K562 (cell line): ENCODE results near the gene PACSIN1. TPM values are rescaled to one million over a fixed set of nuclear protein-coding genes. Genes with fewer than 3 reads are reported as not detected.

ENCODE experiments used
- ARID1B ChIP-seq: fragments of 450-650 bp; IDR thresholded peaks from 2 replicates; pipeline ENCODE4 v1.6.1; 2016; ENCODE audit warnings: antibody characterized with exemption, mild to moderate bottlenecking, inconsistent platforms
- BHLHE40 ChIP-seq: IDR thresholded peaks from 2 replicates; pipeline ENCODE4 v1.6.1; 2011; ENCODE audit warnings: low read length, improper control_type of control experiment
- CHD2 ChIP-seq: IDR thresholded peaks from 2 replicates; pipeline ENCODE4 v1.6.1; 2011; ENCODE audit warnings: low read depth, low read length
- FUS ChIP-seq: fragments of 200-400 bp; formaldehyde crosslinking; optimal IDR thresholded peaks from 2 replicates; pipeline ENCODE3; 2017; ENCODE audit warnings: low read depth, low read length
- GABPB2 ChIP-seq: fragments of 250-450 bp; sonication (Bioruptor Pico); conservative IDR thresholded peaks from 2 replicates; pipeline ENCODE4 v1.5.1; 2021; ENCODE audit warnings: mild to moderate bottlenecking
- HOXB6 ChIP-seq: fragments of 250-450 bp; sonication (Bioruptor Pico); IDR thresholded peaks from 2 replicates; pipeline ENCODE4 v1.5.1; 2022; ENCODE audit warnings: mild to moderate bottlenecking, borderline replicate concordance
- PML ChIP-seq: IDR thresholded peaks from 2 replicates; pipeline ENCODE4 v1.6.1; 2012; ENCODE audit warnings: low read length, inconsistent platforms
- RFX1 ChIP-seq: fragments of 450-650 bp; IDR thresholded peaks from 2 replicates; pipeline ENCODE4 v1.6.1; 2016; ENCODE audit warnings: mild to moderate bottlenecking, moderate library complexity
- RFX7 ChIP-seq: fragments of 250-450 bp; sonication (Bioruptor Pico); IDR thresholded peaks from 2 replicates; pipeline ENCODE4 v1.5.1; 2021; ENCODE audit warnings: mild to moderate bottlenecking
- RUNX1 ChIP-seq: sonication (generic); IDR thresholded peaks from 2 replicates; pipeline ENCODE4 v1.6.1; 2016; ENCODE audit warnings: antibody characterized with exemption, low read depth
- ZFP36 ChIP-seq: fragments of 150-350 bp; IDR thresholded peaks from 2 replicates; pipeline ENCODE4 v1.6.1; 2018; ENCODE audit warnings: low read length, low read depth; ENCODE audit not compliant: partially characterized antibody
- ZNF133 ChIP-seq: fragments of 250-450 bp; sonication (Bioruptor Pico); IDR thresholded peaks from 2 replicates; pipeline ENCODE4 v1.4.0; 2020; ENCODE audit warnings: mild to moderate bottlenecking
- ZNF764 ChIP-seq: fragments of 250-450 bp; sonication (Bioruptor Pico); IDR thresholded peaks from 2 replicates; pipeline ENCODE4 v1.4.0; 2020; ENCODE audit warnings: low read depth, mild to moderate bottlenecking, moderate library complexity
- polyA plus RNA-seq, 8 experiments: library from polyadenylated mRNA; depleted of rRNA in 4 of 8; stranded (reverse) in 5 of 8; unstranded in 3 of 8; fragments of >200 nt; fragmentation: Nextera tagmentation in 2 of 8; fragmentation: Illumina TruSeq in 1 of 8; extraction: Ambion mirVana in 2 of 8; extraction: Trizol in 1 of 8; gene quantifications; 2 replicates each; pipeline versions ENCODE4 v1.2.1 to v1.2.3, GENCODE V29; 2011 to 2014; ENCODE audit warnings: inconsistent platforms in 1 of 8, missing spikeins in 1 of 8
- total RNA-seq, 7 experiments: library from RNA; depleted of rRNA in 6 of 7; stranded (reverse); fragments of >200 nt in 6 of 7; fragmentation: Illumina TruSeq in 2 of 7; extraction: Trizol in 2 of 7; gene quantifications; 2 replicates each; pipeline versions ENCODE4 v1.2.1 to v1.2.3, GENCODE V29; 2011 to 2021; ENCODE audit warnings: low replicate concordance in 1 of 7
- TF ChIP-seq, protein P1 (sequence below): sonication (generic); formaldehyde crosslinking; IDR thresholded peaks from 2 replicates; pipeline ENCODE4 v1.8.0; 2022; ENCODE audit warnings: mild to moderate bottlenecking, missing genetic modification reagents
- TF ChIP-seq, protein P2 (sequence below): fragments of 200-800 bp; sonication (Bioruptor generic); IDR thresholded peaks from 2 replicates; pipeline ENCODE4 v1.6.1; 2017; ENCODE audit warnings: missing genetic modification characterization, missing compliant biosample characterization
- TF ChIP-seq, protein P3 (sequence below): fragments of 450-650 bp; IDR thresholded peaks from 2 replicates; pipeline ENCODE4 v1.6.1; 2017; ENCODE audit warnings: antibody characterized with exemption
- TF ChIP-seq, protein P4 (sequence below): fragments of 450-650 bp; IDR thresholded peaks from 2 replicates; pipeline ENCODE4 v1.6.1; 2018; ENCODE audit not compliant: partially characterized antibody

PACSIN1 gene
- total and polyA plus RNA-seq, 9 of the 15 experiments (the other 6 are each of a cell fraction or from before 2014, with no cell fraction given): 0.01 to 1.7 (median 0.45) TPM

DNA sequence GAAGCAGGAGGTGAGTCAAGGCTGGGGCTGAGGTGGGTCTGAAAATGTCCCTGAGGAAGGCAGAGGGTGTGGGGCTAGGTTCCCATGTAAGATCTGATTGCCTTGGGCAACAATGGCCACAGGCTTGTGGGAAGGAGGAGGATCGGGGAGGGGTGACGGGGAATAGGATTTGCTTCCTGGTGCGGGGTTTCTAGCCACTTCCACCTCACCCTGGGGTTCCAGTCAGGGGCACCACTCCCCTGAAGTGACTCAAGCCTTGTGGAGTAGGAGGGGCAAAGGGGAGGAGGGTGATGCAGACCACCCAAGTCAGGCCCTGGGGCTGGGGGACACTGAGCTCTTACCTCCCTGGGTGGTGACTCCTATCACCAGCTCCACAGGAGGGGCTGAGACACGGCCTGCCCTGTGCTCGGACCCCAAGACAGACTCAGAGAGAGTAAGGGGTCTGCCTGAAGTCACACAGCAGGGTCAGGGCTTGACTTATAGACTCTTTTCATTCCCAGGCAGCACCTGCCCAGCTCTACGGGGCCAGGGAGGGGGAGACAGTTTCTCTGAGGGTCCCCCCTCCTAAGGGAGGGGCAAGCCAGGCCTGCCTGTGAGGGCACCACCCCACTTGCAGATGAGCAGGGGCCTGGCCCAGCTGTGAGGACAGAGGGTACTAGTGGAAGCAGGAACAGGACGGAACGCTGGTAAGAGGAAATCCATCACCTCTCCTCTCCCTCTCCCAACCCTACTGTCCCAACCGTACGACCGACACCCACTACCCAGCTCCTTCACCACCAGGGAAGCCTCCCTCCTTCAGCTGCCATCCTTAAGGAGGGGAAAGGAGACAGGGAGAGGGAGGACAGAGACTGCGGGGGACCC lies 102.7 kb downstream of the PACSIN1 start (continued):
- TF ChIP-seq, protein P1, sequence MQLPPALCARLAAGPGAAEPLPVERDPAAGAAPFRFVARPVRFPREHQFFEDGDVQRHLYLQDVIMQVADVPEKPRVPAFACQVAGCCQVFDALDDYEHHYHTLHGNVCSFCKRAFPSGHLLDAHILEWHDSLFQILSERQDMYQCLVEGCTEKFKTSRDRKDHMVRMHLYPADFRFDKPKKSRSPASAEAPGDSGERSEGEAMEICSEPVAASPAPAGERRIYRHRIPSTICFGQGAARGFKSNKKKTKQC (CRISPR knock-in tag): 0 out of 2 replicates have a peak, but pooled peaks have one; percentile 12
- TF ChIP-seq ZFP36 (peak; percentile 19), RUNX1 (no peak), RFX7 (CRISPR knock-in tag) (no peak), ARID1B (0 out of 2 replicates have a peak, but pooled peaks have one; percentile 28), BHLHE40 (no peak), GABPB2 (no peak), HOXB6 (CRISPR knock-in tag) (no peak), RFX1 (no peak), ZNF133 (CRISPR knock-in tag) (no peak), ZNF764 (CRISPR knock-in tag) (no peak), PML (no peak), CHD2 (no peak), FUS (no peak)
- TF ChIP-seq, protein P2, sequence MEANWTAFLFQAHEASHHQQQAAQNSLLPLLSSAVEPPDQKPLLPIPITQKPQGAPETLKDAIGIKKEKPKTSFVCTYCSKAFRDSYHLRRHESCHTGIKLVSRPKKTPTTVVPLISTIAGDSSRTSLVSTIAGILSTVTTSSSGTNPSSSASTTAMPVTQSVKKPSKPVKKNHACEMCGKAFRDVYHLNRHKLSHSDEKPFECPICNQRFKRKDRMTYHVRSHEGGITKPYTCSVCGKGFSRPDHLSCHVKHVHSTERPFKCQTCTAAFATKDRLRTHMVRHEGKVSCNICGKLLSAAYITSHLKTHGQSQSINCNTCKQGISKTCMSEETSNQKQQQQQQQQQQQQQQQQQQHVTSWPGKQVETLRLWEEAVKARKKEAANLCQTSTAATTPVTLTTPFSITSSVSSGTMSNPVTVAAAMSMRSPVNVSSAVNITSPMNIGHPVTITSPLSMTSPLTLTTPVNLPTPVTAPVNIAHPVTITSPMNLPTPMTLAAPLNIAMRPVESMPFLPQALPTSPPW (CRISPR knock-in tag): peak; percentile 32; the same call in 1 of the 2 replicates
- TF ChIP-seq, protein P3, sequence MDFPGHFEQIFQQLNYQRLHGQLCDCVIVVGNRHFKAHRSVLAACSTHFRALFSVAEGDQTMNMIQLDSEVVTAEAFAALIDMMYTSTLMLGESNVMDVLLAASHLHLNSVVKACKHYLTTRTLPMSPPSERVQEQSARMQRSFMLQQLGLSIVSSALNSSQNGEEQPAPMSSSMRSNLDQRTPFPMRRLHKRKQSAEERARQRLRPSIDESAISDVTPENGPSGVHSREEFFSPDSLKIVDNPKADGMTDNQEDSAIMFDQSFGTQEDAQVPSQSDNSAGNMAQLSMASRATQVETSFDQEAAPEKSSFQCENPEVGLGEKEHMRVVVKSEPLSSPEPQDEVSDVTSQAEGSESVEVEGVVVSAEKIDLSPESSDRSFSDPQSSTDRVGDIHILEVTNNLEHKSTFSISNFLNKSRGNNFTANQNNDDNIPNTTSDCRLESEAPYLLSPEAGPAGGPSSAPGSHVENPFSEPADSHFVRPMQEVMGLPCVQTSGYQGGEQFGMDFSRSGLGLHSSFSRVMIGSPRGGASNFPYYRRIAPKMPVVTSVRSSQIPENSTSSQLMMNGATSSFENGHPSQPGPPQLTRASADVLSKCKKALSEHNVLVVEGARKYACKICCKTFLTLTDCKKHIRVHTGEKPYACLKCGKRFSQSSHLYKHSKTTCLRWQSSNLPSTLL: no peak
- TF ChIP-seq, protein P4, sequence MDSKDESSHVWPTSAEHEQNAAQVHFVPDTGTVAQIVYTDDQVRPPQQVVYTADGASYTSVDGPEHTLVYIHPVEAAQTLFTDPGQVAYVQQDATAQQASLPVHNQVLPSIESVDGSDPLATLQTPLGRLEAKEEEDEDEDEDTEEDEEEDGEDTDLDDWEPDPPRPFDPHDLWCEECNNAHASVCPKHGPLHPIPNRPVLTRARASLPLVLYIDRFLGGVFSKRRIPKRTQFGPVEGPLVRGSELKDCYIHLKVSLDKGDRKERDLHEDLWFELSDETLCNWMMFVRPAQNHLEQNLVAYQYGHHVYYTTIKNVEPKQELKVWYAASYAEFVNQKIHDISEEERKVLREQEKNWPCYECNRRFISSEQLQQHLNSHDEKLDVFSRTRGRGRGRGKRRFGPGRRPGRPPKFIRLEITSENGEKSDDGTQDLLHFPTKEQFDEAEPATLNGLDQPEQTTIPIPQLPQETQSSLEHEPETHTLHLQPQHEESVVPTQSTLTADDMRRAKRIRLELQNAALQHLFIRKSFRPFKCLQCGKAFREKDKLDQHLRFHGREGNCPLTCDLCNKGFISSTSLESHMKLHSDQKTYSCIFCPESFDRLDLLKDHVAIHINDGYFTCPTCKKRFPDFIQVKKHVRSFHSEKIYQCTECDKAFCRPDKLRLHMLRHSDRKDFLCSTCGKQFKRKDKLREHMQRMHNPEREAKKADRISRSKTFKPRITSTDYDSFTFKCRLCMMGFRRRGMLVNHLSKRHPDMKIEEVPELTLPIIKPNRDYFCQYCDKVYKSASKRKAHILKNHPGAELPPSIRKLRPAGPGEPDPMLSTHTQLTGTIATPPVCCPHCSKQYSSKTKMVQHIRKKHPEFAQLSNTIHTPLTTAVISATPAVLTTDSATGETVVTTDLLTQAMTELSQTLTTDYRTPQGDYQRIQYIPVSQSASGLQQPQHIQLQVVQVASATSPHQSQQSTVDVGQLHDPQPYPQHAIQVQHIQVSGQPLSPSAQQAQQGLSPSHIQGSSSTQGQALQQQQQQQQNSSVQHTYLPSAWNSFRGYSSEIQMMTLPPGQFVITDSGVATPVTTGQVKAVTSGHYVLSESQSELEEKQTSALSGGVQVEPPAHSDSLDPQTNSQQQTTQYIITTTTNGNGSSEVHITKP: no peak
